Skeletal muscle cell (primary cell): Measurements from ENCODE around the gene SRGAP2B.
"Not testable (repeated sequence)": the region's sequence is repeated elsewhere in the genome, so short reads cannot be mapped to it uniquely, and the experiment has no call there.

Experiments used
- DNase-seq: peaks from one replicate; pipeline ENCODE4 v3.0.0-alpha.2; 2010; ENCODE audit warnings: low read depth
- H3K4me3 ChIP-seq: 2 replicates; pipeline ENCODE4 v1.5.1; 2011; ENCODE audit warnings: low read depth, mild to moderate bottlenecking, control low read depth, low read length, moderate library complexity

The SRGAP2B gene

GRCh38 chr1:145095284-145096057, at the start of gene SRGAP2B, which contains the start of gene FAM72D:
Gene SRGAP2B (minus strand): TSS chr1:145095328. CDS start chr1:145092901, 2,427 bp downstream.
Gene FAM72D (plus strand): TSS chr1:145095974. CDS start chr1:145096848, 874 bp downstream.
- DNase-seq, result not testable (repeated sequence)
- peak within 1 kb of the TSS; percentile 41 for H3K4me3 ChIP-seq

GRCh38 chr1:145144264-145144913, 49.3 kb upstream of the SRGAP2B start:
- H3K4me3 ChIP-seq, DNase-seq: not testable (repeated sequence)

GRCh38 chr1:145140549-145140948, 45.4 kb upstream of the SRGAP2B start:
- DNase-seq, H3K4me3 ChIP-seq: not testable (repeated sequence)

- H3K4me3 ChIP-seq, DNase-seq: not testable (repeated sequence)
Observed at GRCh38 chr1:145134476-145134875, 39.3 kb upstream of the SRGAP2B start.

GRCh38 chr1:145128697-145129469, 33.8 kb upstream of the SRGAP2B start:
- not testable (repeated sequence) for DNase-seq

GRCh38 chr1:145127144-145127543, 32.0 kb upstream of the SRGAP2B start:
- H3K4me3 ChIP-seq, DNase-seq: not testable (repeated sequence)

More at GRCh38 chr1:145128697-145129469, 33.8 kb upstream of the SRGAP2B start:
- not testable (repeated sequence) for H3K4me3 ChIP-seq

- not testable (repeated sequence) for DNase-seq, H3K4me3 ChIP-seq
Observed at GRCh38 chr1:145125112-145125511, 30.0 kb upstream of the SRGAP2B start.

GRCh38 chr1:145123992-145124641, 29.0 kb upstream of the SRGAP2B start:
- not testable (repeated sequence) for DNase-seq, H3K4me3 ChIP-seq

- DNase-seq, H3K4me3 ChIP-seq: not testable (repeated sequence)
Observed at GRCh38 chr1:145123062-145123395, 27.9 kb upstream of the SRGAP2B start.

GRCh38 chr1:145122344-145123061, 27.4 kb upstream of the SRGAP2B start:
- not testable (repeated sequence) for DNase-seq

GRCh38 chr1:145119842-145120241, 24.7 kb upstream of the SRGAP2B start:
- H3K4me3 ChIP-seq, DNase-seq: not testable (repeated sequence)

More at GRCh38 chr1:145122344-145123061, 27.4 kb upstream of the SRGAP2B start:
- not testable (repeated sequence) for H3K4me3 ChIP-seq

- not testable (repeated sequence) for DNase-seq, H3K4me3 ChIP-seq
Observed at GRCh38 chr1:145115587-145116493, 20.7 kb upstream of the SRGAP2B start.

GRCh38 chr1:145114560-145115057, 19.5 kb upstream of the SRGAP2B start:
- H3K4me3 ChIP-seq, DNase-seq: not testable (repeated sequence)

GRCh38 chr1:145112703-145113102, 17.6 kb upstream of the SRGAP2B start:
- DNase-seq, H3K4me3 ChIP-seq: not testable (repeated sequence)

GRCh38 chr1:145111674-145112073, 16.5 kb upstream of the SRGAP2B start:
- H3K4me3 ChIP-seq, DNase-seq: not testable (repeated sequence)

GRCh38 chr1:145103294-145103693, 8.2 kb upstream of the SRGAP2B start:
- H3K4me3 ChIP-seq, DNase-seq: not testable (repeated sequence)

GRCh38 chr1:145101725-145102124, 6.6 kb upstream of the SRGAP2B start:
- not testable (repeated sequence) for DNase-seq, H3K4me3 ChIP-seq
